ENCODE data around the gene LEMD2. TPM values are rescaled to one million over a fixed set of nuclear protein-coding genes. Genes with fewer than 3 reads are reported as not detected.

LEMD2 gene
- polyA plus RNA-seq, 1 of the 3 experiments (the other 2 are of a cell fraction) = 56.5 TPM

DNA sequence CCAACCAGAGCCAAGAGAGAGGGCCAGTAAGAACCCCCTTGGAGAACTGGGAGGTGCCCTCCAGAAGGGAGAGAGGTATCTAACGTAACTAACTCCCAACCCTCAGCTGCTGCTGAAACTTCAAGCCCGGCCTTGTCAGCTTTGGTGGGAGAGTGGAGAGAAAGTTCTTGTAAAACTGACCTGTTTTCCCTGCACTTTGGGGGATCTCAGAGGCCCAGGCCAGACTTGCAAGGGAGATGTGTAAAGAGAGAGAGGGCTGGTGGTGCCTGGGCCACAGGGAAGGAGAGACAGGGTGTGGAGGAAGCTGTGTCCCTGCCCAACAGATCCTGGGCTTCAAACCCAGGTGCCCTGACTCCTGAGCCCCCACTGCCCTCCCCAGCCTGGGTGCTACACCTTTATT is 24.9 kb downstream of the LEMD2 start:
- no peaks in the 10 kb centered on the region for H4K20me1 ChIP-seq (ENCODE audit: insufficient read depth)
- H2AFZ ChIP-seq (ENCODE audit: low read depth) = no peak overlapping the region
- H3F3A ChIP-seq (replicated peaks; ENCODE audit: insufficient read depth) = no peaks in the 10 kb centered on the region
- 88% methylated on average over 2 of the region's 2 CpGs for WGBS (ENCODE audit: low lambda C conversion rate)
- no peak for DNase-seq
- TF ChIP-seq TAF1 (IDR thresholded peaks at IDR 0.05; ENCODE audit: borderline replicate concordance, low read depth, low read length) = no peak
- TF ChIP-seq TEAD4 (IDR thresholded peaks at IDR 0.05; ENCODE audit: borderline replicate concordance, insufficient read depth) = no peak
- no peak for TF ChIP-seq RCOR1 (IDR thresholded peaks at IDR 0.05; ENCODE audit: low read length)
- TF ChIP-seq GATA2 (CRISPR knock-in tag; IDR thresholded peaks at IDR 0.05) = no peak
- TF ChIP-seq CHD2 (IDR thresholded peaks at IDR 0.05; ENCODE audit: low read length, partially characterized antibody) = no peak
- no peaks in the 10 kb centered on the region for H3K27me3 ChIP-seq (ENCODE audit: insufficient read depth)
- no peaks in the 10 kb centered on the region for H3K9me3 ChIP-seq
- no peak overlapping the region for H3K27ac ChIP-seq (ENCODE audit: low read depth in 2 of 2, low read length in 1 of 2)
- H3K9ac ChIP-seq = no peak overlapping the region
- no peaks in the 10 kb centered on the region for H3K9me2 ChIP-seq
- H3K36me3 ChIP-seq (replicated peaks in 1 of 2; ENCODE audit: control insufficient read depth in 1 of 2, insufficient read depth in 2 of 2, low read length in 1 of 2) = no peaks in the 10 kb centered on the region
- H3K4me3 ChIP-seq (ENCODE audit: low read depth in 2 of 2, low read length in 1 of 2) = no peak overlapping the region
- H3K4me1 ChIP-seq (ENCODE audit: control insufficient read depth in 1 of 2, insufficient read depth in 2 of 2, low read depth in 1 of 2, low read length in 1 of 2) = peaks cover 4 to 21% of the 10 kb centered on the region in 2 experiments; a peak in 2 of 4 replicates
- CTCF ChIA-PET = interaction anchor here (0.9 to 14.7 kb wide), 11 partner anchors 17 to 400 kb away, joined by 3 to 204 read pairs (median 6); partner anchors contain the start of genes IP6K3, LEMD2 and UQCC2
- POLR2A ChIA-PET = no interaction called here
- H3K79me2 ChIP-seq (ENCODE audit: insufficient read depth) = no peaks in the 10 kb centered on the region
- no peak overlapping the region for H3K4me2 ChIP-seq

GRCh38 chr6:33763483-33763882 is 25.4 kb downstream of the LEMD2 start:
- POLR2A ChIA-PET = no interaction called here

GRCh38 chr6:33762713-33763112 is 26.2 kb downstream of the LEMD2 start:
- H3K79me2 ChIP-seq (ENCODE audit: insufficient read depth) = no peaks in the 10 kb centered on the region
- H2AFZ ChIP-seq (ENCODE audit: low read depth) = no peak overlapping the region
- no peaks in the 10 kb centered on the region for H3F3A ChIP-seq (replicated peaks; ENCODE audit: insufficient read depth)
- H3K27me3 ChIP-seq (ENCODE audit: insufficient read depth) = no peaks in the 10 kb centered on the region
- WGBS (ENCODE audit: low lambda C conversion rate) = 76% methylated on average over 4 of the region's 4 CpGs
- no peak overlapping the region for H3K4me3 ChIP-seq (ENCODE audit: low read depth in 2 of 2, low read length in 1 of 2)
- CTCF ChIA-PET = interaction anchor here (0.6 to 14.7 kb wide), 19 partner anchors 8 to 401 kb away, joined by 3 to 204 read pairs (median 6); partner anchors contain the start of genes IP6K3 and UQCC2
- H3K9me2 ChIP-seq = no peaks in the 10 kb centered on the region
- H3K9ac ChIP-seq = no peak overlapping the region
- no peak for DNase-seq
- no peaks in the 10 kb centered on the region for H4K20me1 ChIP-seq (ENCODE audit: insufficient read depth)
- no peak overlapping the region for H3K4me2 ChIP-seq
- peaks cover 0 to 19% of the 10 kb centered on the region in 2 experiments; a peak in 1 of 4 replicates for H3K4me1 ChIP-seq (ENCODE audit: control insufficient read depth in 1 of 2, insufficient read depth in 2 of 2, low read depth in 1 of 2, low read length in 1 of 2)
- no peak overlapping the region for H3K27ac ChIP-seq (ENCODE audit: low read depth in 2 of 2, low read length in 1 of 2)
- POLR2A ChIA-PET = no interaction called here
- TF ChIP-seq USF2 (IDR thresholded peaks at IDR 0.05; ENCODE audit: borderline replicate concordance, low read depth, low read length) (no peak), SIN3A (IDR thresholded peaks at IDR 0.05; ENCODE audit: borderline replicate concordance, low read depth, low read length) (no peak), CHD2 (IDR thresholded peaks at IDR 0.05; ENCODE audit: low read length, partially characterized antibody) (no peak), EP300 (IDR thresholded peaks at IDR 0.05; ENCODE audit: borderline replicate concordance in 1 of 2, low read depth in 1 of 2, low read length in 1 of 2) (no peak)
- no peaks in the 10 kb centered on the region for H3K36me3 ChIP-seq (replicated peaks in 1 of 2; ENCODE audit: control insufficient read depth in 1 of 2, insufficient read depth in 2 of 2, low read length in 1 of 2)
- H3K9me3 ChIP-seq = no peaks in the 10 kb centered on the region

More at GRCh38 chr6:33763483-33763882, 25.4 kb downstream of the LEMD2 start:
- H3K4me3 ChIP-seq (ENCODE audit: low read depth in 2 of 2, low read length in 1 of 2) = no peak overlapping the region
- no peak overlapping the region for H3K27ac ChIP-seq (ENCODE audit: low read depth in 2 of 2, low read length in 1 of 2)
- H3K4me2 ChIP-seq = no peak overlapping the region
- DNase-seq = no peak
- TF ChIP-seq USF2 (IDR thresholded peaks at IDR 0.05; ENCODE audit: borderline replicate concordance, low read depth, low read length) (no peak), GABPA (IDR thresholded peaks at IDR 0.05; ENCODE audit: low read depth) (no peak), FOXJ3 (CRISPR knock-in tag; IDR thresholded peaks at IDR 0.05) (no peak), EZH2phosphoT487 (IDR thresholded peaks at IDR 0.05; ENCODE audit: borderline replicate concordance, low read depth) (no peak), RCOR1 (IDR thresholded peaks at IDR 0.05; ENCODE audit: low read length) (no peak)
- CTCF ChIA-PET = interaction anchor here (0.9 to 14.7 kb wide), 10 partner anchors 16 to 400 kb away, joined by 3 to 204 read pairs (median 4); partner anchors contain the start of genes IP6K3, LEMD2 and UQCC2
- H3K4me1 ChIP-seq (ENCODE audit: control insufficient read depth in 1 of 2, insufficient read depth in 2 of 2, low read depth in 1 of 2, low read length in 1 of 2) = peaks cover 0 to 19% of the 10 kb centered on the region in 2 experiments; a peak in 1 of 4 replicates
- H3K9me3 ChIP-seq = no peaks in the 10 kb centered on the region
- no peak overlapping the region for H2AFZ ChIP-seq (ENCODE audit: low read depth)
- no peak overlapping the region for H3K9ac ChIP-seq
- H3K27me3 ChIP-seq (ENCODE audit: insufficient read depth) = no peaks in the 10 kb centered on the region
- H3K9me2 ChIP-seq = no peaks in the 10 kb centered on the region
- H3F3A ChIP-seq (replicated peaks; ENCODE audit: insufficient read depth) = no peaks in the 10 kb centered on the region
- 57% methylated on average over 4 of the region's 6 CpGs for WGBS (ENCODE audit: low lambda C conversion rate)
- H3K36me3 ChIP-seq (replicated peaks in 1 of 2; ENCODE audit: control insufficient read depth in 1 of 2, insufficient read depth in 2 of 2, low read length in 1 of 2) = no peaks in the 10 kb centered on the region
- no peaks in the 10 kb centered on the region for H3K79me2 ChIP-seq (ENCODE audit: insufficient read depth)
- H4K20me1 ChIP-seq (ENCODE audit: insufficient read depth) = no peaks in the 10 kb centered on the region
